Measurements from ENCODE around the gene IP6K1.
"Not testable (repeated sequence)": the region's sequence is repeated elsewhere in the genome, so short reads cannot be mapped to it uniquely, and the experiment has no call there.

IP6K1 gene

GRCh38 chr3:49699281-49699979 is 86.9 kb downstream of the IP6K1 start:
- Histone ChIP-seq H3K9me3 (ENCODE audit: insufficient read depth, low read depth, low read length) (no peaks in the 10 kb centered on the region), H3K4me1 (ENCODE audit: insufficient read depth, low read length, poor library complexity, severe bottlenecking) (no peaks in the 10 kb centered on the region), H3K36me3 (ENCODE audit: insufficient read depth, low read length) (no peaks in the 10 kb centered on the region; the same call in 1 of the 2 replicates), H3K27me3 (ENCODE audit: insufficient read depth, low read length, poor library complexity, severe bottlenecking) (no peaks in the 10 kb centered on the region), H2AFZ (ENCODE audit: low read length) (no peak overlapping the region), H3K4me2 (ENCODE audit: low read depth, low read length, poor library complexity, severe bottlenecking) (no peak overlapping the region), H3F3A (ENCODE audit: low read depth) (no peaks in the 10 kb centered on the region), H3K9me2 (replicated peaks; ENCODE audit: low read depth, low read length) (no peaks in the 10 kb centered on the region), H3K79me2 (ENCODE audit: insufficient read depth, low read length) (no peaks in the 10 kb centered on the region), H3K4me3 (ENCODE audit: low read length, poor library complexity, severe bottlenecking) (no peak overlapping the region), H3K9ac (ENCODE audit: low read depth, low read length, poor library complexity, severe bottlenecking) (no peak overlapping the region), H4K20me1 (ENCODE audit: insufficient read depth, low read length, poor library complexity, severe bottlenecking) (no peaks in the 10 kb centered on the region)
- no peak for TF ChIP-seq CTCF (conservative IDR thresholded peaks at IDR 0.05; ENCODE audit: low read length)
- no peak for TF ChIP-seq EZH2phosphoT487 (IDR thresholded peaks at IDR 0.05; ENCODE audit: borderline replicate concordance)

- not testable (repeated sequence) for H3K9me3 ChIP-seq (ENCODE audit: insufficient read depth, low read depth, low read length); H3F3A ChIP-seq (ENCODE audit: low read depth); H4K20me1 ChIP-seq (ENCODE audit: insufficient read depth, low read length, poor library complexity, severe bottlenecking); H3K4me2 ChIP-seq (ENCODE audit: low read depth, low read length, poor library complexity, severe bottlenecking); H3K27me3 ChIP-seq (ENCODE audit: insufficient read depth, low read length, poor library complexity, severe bottlenecking); H3K9ac ChIP-seq (ENCODE audit: low read depth, low read length, poor library complexity, severe bottlenecking); H3K9me2 ChIP-seq (replicated peaks; ENCODE audit: low read depth, low read length); H3K36me3 ChIP-seq (ENCODE audit: insufficient read depth, low read length); H3K4me3 ChIP-seq (ENCODE audit: low read length, poor library complexity, severe bottlenecking); H2AFZ ChIP-seq (ENCODE audit: low read length); H3K4me1 ChIP-seq (ENCODE audit: insufficient read depth, low read length, poor library complexity, severe bottlenecking)
- peaks cover 11% of the 10 kb centered on the region; the same call in 1 of the 2 replicates for H3K79me2 ChIP-seq (ENCODE audit: insufficient read depth, low read length)
Observed at GRCh38 chr3:49695350-49696015, 90.9 kb downstream of the IP6K1 start.

DNA sequence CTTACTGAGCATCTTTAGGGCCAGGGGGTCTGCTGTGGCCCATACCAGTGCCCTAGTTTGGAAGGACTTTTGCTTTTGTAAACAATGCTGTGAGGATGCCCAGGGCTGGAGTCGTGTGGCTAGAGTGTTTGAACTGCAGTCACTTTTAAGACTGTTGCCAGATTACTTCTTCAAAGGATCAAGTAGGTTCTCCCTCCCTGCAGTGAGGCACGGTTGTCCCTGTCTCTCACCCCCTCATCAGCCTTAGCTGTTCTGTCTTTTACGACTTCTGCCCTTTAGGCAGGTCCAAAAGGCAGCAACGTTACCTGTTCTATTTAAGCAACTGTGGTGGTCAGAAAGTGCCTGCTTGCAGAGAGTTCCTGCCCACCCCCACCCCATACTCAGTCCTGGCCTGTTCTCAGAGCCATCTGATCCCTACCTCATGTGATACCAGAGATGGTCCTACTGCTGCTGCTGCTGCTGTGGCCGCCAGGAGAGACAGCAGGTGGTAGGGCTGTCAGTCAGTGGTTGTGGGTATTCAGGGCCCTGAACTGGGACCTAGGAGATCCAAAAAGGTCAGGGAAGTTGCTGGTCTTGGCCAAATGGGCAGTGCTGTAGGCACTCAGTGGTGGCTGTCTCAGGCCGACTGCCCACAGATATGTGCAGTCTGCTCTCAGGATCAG is 91.8 kb downstream of the IP6K1 start:
- not testable (repeated sequence) for H2AFZ ChIP-seq (ENCODE audit: low read length); H3K27me3 ChIP-seq (ENCODE audit: insufficient read depth, low read length, poor library complexity, severe bottlenecking); H3K36me3 ChIP-seq (ENCODE audit: insufficient read depth, low read length); H3F3A ChIP-seq (ENCODE audit: low read depth); H3K4me3 ChIP-seq (ENCODE audit: low read length, poor library complexity, severe bottlenecking); H3K4me1 ChIP-seq (ENCODE audit: insufficient read depth, low read length, poor library complexity, severe bottlenecking); H3K9ac ChIP-seq (ENCODE audit: low read depth, low read length, poor library complexity, severe bottlenecking); H3K4me2 ChIP-seq (ENCODE audit: low read depth, low read length, poor library complexity, severe bottlenecking); H3K9me3 ChIP-seq (ENCODE audit: insufficient read depth, low read depth, low read length); H3K9me2 ChIP-seq (replicated peaks; ENCODE audit: low read depth, low read length); H4K20me1 ChIP-seq (ENCODE audit: insufficient read depth, low read length, poor library complexity, severe bottlenecking)
- peaks cover 20% of the 10 kb centered on the region for H3K79me2 ChIP-seq (ENCODE audit: insufficient read depth, low read length)

- Histone ChIP-seq H3K79me2 (ENCODE audit: insufficient read depth, low read length) (peaks cover 21% of the 10 kb centered on the region), H3K9ac (ENCODE audit: low read depth, low read length, poor library complexity, severe bottlenecking) (peak overlapping the region; percentile 94), H3K4me2 (ENCODE audit: low read depth, low read length, poor library complexity, severe bottlenecking) (peak overlapping the region; percentile 97)
- not testable (repeated sequence) for H3K4me3 ChIP-seq (ENCODE audit: low read length, poor library complexity, severe bottlenecking); H3K27me3 ChIP-seq (ENCODE audit: insufficient read depth, low read length, poor library complexity, severe bottlenecking); H3K9me3 ChIP-seq (ENCODE audit: insufficient read depth, low read depth, low read length); H2AFZ ChIP-seq (ENCODE audit: low read length); H3K4me1 ChIP-seq (ENCODE audit: insufficient read depth, low read length, poor library complexity, severe bottlenecking); H3K36me3 ChIP-seq (ENCODE audit: insufficient read depth, low read length); H3K9me2 ChIP-seq (replicated peaks; ENCODE audit: low read depth, low read length); H3F3A ChIP-seq (ENCODE audit: low read depth); H4K20me1 ChIP-seq (ENCODE audit: insufficient read depth, low read length, poor library complexity, severe bottlenecking)
Observed at GRCh38 chr3:49691481-49691880, 94.9 kb downstream of the IP6K1 start.

GRCh38 chr3:49690856-49691255 is 95.5 kb downstream of the IP6K1 start:
- H3F3A ChIP-seq (ENCODE audit: low read depth); H2AFZ ChIP-seq (ENCODE audit: low read length); H4K20me1 ChIP-seq (ENCODE audit: insufficient read depth, low read length, poor library complexity, severe bottlenecking); H3K4me1 ChIP-seq (ENCODE audit: insufficient read depth, low read length, poor library complexity, severe bottlenecking); H3K9me2 ChIP-seq (replicated peaks; ENCODE audit: low read depth, low read length); H3K36me3 ChIP-seq (ENCODE audit: insufficient read depth, low read length); H3K9me3 ChIP-seq (ENCODE audit: insufficient read depth, low read depth, low read length); H3K27me3 ChIP-seq (ENCODE audit: insufficient read depth, low read length, poor library complexity, severe bottlenecking): not testable (repeated sequence)
- H3K79me2 ChIP-seq (ENCODE audit: insufficient read depth, low read length) = peaks cover 21% of the 10 kb centered on the region
- H3K4me2 ChIP-seq (ENCODE audit: low read depth, low read length, poor library complexity, severe bottlenecking) = peak overlapping the region; percentile 97
- H3K4me3 ChIP-seq (ENCODE audit: low read length, poor library complexity, severe bottlenecking) = peak overlapping the region; percentile 96
- H3K9ac ChIP-seq (ENCODE audit: low read depth, low read length, poor library complexity, severe bottlenecking) = peak overlapping the region; percentile 94

GRCh38 chr3:49689908-49690624 is 96.3 kb downstream of the IP6K1 start:
- Histone ChIP-seq H3K79me2 (ENCODE audit: insufficient read depth, low read length) (peaks cover 21% of the 10 kb centered on the region), H3K4me3 (ENCODE audit: low read length, poor library complexity, severe bottlenecking) (peak overlapping the region; percentile 96), H3K9ac (ENCODE audit: low read depth, low read length, poor library complexity, severe bottlenecking) (peak overlapping the region; percentile 94), H2AFZ (ENCODE audit: low read length) (peak overlapping the region; percentile 83), H3K4me2 (ENCODE audit: low read depth, low read length, poor library complexity, severe bottlenecking) (peak overlapping the region; percentile 97)
- H3K36me3 ChIP-seq (ENCODE audit: insufficient read depth, low read length); H4K20me1 ChIP-seq (ENCODE audit: insufficient read depth, low read length, poor library complexity, severe bottlenecking); H3K9me3 ChIP-seq (ENCODE audit: insufficient read depth, low read depth, low read length); H3K27me3 ChIP-seq (ENCODE audit: insufficient read depth, low read length, poor library complexity, severe bottlenecking); H3F3A ChIP-seq (ENCODE audit: low read depth); H3K4me1 ChIP-seq (ENCODE audit: insufficient read depth, low read length, poor library complexity, severe bottlenecking); H3K9me2 ChIP-seq (replicated peaks; ENCODE audit: low read depth, low read length): not testable (repeated sequence)

All from Loucy (cell line).